ENCODE data around the gene CELF2.

The CELF2 gene

GRCh38 chr10:11339660-11340059 is 322.0 kb downstream of the CELF2 start:
- ATAC-seq = no peak
- TF ChIP-seq ISL1 (CRISPR knock-in tag; IDR thresholded peaks at IDR 0.05) = no peak
- TF ChIP-seq, protein P1, sequence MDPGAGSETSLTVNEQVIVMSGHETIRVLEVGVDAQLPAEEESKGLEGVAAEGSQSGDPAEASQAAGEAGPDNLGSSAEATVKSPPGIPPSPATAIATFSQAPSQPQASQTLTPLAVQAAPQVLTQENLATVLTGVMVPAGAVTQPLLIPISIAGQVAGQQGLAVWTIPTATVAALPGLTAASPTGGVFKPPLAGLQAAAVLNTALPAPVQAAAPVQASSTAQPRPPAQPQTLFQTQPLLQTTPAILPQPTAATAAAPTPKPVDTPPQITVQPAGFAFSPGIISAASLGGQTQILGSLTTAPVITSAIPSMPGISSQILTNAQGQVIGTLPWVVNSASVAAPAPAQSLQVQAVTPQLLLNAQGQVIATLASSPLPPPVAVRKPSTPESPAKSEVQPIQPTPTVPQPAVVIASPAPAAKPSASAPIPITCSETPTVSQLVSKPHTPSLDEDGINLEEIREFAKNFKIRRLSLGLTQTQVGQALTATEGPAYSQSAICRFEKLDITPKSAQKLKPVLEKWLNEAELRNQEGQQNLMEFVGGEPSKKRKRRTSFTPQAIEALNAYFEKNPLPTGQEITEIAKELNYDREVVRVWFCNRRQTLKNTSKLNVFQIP (CRISPR knock-in tag; IDR thresholded peaks at IDR 0.05; ENCODE audit: borderline replicate concordance, low read depth) = no peak
- TF ChIP-seq ZC3H10 (CRISPR knock-in tag; IDR thresholded peaks at IDR 0.05) = no peak
- TF ChIP-seq PPARA (CRISPR knock-in tag; IDR thresholded peaks at IDR 0.05; ENCODE audit: borderline replicate concordance) = no peak
- TF ChIP-seq ZFP30 (CRISPR knock-in tag; IDR thresholded peaks at IDR 0.05) = no peak
- TF ChIP-seq RARB (CRISPR knock-in tag; IDR thresholded peaks at IDR 0.05) = no peak
- TF ChIP-seq PATZ1 (CRISPR knock-in tag; IDR thresholded peaks at IDR 0.05; ENCODE audit: borderline replicate concordance) = no peak
- no peak for TF ChIP-seq BACH2 (CRISPR knock-in tag; IDR thresholded peaks at IDR 0.05; ENCODE audit: borderline replicate concordance)
- TF ChIP-seq ZNF8 (CRISPR knock-in tag; IDR thresholded peaks at IDR 0.05) = no peak

GRCh38 chr10:11341283-11341960 is 323.8 kb downstream of the CELF2 start:
- TF ChIP-seq RARB (CRISPR knock-in tag; IDR thresholded peaks at IDR 0.05) = no peak
- no peak for TF ChIP-seq ESRRG (CRISPR knock-in tag; IDR thresholded peaks at IDR 0.05)
- no peak for TF ChIP-seq ARNTL (CRISPR knock-in tag; IDR thresholded peaks at IDR 0.05; ENCODE audit: borderline replicate concordance, low read depth)
- no peak for TF ChIP-seq BACH2 (CRISPR knock-in tag; IDR thresholded peaks at IDR 0.05; ENCODE audit: borderline replicate concordance)
- TF ChIP-seq ZNF8 (CRISPR knock-in tag; IDR thresholded peaks at IDR 0.05) = no peak
- no peak for TF ChIP-seq ZNF70 (CRISPR knock-in tag; IDR thresholded peaks at IDR 0.05)
- TF ChIP-seq ISL1 (CRISPR knock-in tag; IDR thresholded peaks at IDR 0.05) = no peak
- no peak for TF ChIP-seq ZNF565 (CRISPR knock-in tag; conservative IDR thresholded peaks at IDR 0.05; ENCODE audit: low read depth)
- no peak for TF ChIP-seq TCF4 (CRISPR knock-in tag; IDR thresholded peaks at IDR 0.05; ENCODE audit: borderline replicate concordance)
- no peak for TF ChIP-seq ZFP3 (CRISPR knock-in tag; IDR thresholded peaks at IDR 0.05)
- no peak for TF ChIP-seq GLIS3 (CRISPR knock-in tag; IDR thresholded peaks at IDR 0.05)
- TF ChIP-seq CREB5 (CRISPR knock-in tag; IDR thresholded peaks at IDR 0.05; ENCODE audit: low read depth) = no peak
- ATAC-seq = no peak

DNA sequence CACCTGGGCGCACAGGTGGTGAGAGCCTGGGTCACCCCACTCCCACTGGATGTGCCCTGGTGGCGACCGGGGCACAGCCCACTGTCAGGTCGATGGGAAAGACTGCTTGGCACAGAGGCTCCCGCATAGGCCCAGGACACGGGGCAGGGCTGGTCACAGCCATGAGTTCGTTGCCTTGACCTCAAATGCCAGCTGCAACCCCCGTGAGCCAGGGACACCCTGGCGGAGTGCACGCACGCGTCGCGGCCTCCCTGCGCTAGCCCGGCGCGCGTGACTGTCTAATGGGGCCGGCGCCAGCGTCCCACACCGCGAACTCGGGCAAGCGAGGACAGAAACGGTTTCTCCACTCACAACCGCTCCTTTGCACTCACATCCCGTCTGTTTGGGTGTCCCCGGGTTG is 326.4 kb downstream of the CELF2 start:
- TF ChIP-seq TCF4 (CRISPR knock-in tag; IDR thresholded peaks at IDR 0.05; ENCODE audit: borderline replicate concordance) (no peak), TSHZ2 (CRISPR knock-in tag; IDR thresholded peaks at IDR 0.05) (no peak), OSR1 (CRISPR knock-in tag; IDR thresholded peaks at IDR 0.05) (no peak), CSDC2 (CRISPR knock-in tag; IDR thresholded peaks at IDR 0.05) (no peak), ZFP3 (CRISPR knock-in tag; IDR thresholded peaks at IDR 0.05) (no peak), PPARA (CRISPR knock-in tag; IDR thresholded peaks at IDR 0.05; ENCODE audit: borderline replicate concordance) (no peak)
- TF ChIP-seq, protein P1 (CRISPR knock-in tag; IDR thresholded peaks at IDR 0.05; ENCODE audit: borderline replicate concordance, low read depth) = no peak
- no peak for ATAC-seq

Measured in SK-N-SH treated with all-trans-retinoic acid at 6 μM for 48 hours (cell line).